Neural crest cell (in vitro differentiated cells): ENCODE data around the gene TMEM242. TPM values are rescaled to one million over a fixed set of nuclear protein-coding genes. Genes with fewer than 3 reads are reported as not detected.

Experiments used
- DNase-seq: peaks from one replicate; pipeline ENCODE4 v3.0.0; 2021; ENCODE audit warnings: low read depth, mixed read lengths, low spot score
- H3K27ac Mint-ChIP-seq: one replicate; pipeline ENCODE4 v1.8.0; 2021; ENCODE audit warnings: mild to moderate bottlenecking, mixed read lengths; ENCODE audit not compliant: unreplicated experiment
- H3K27me3 Mint-ChIP-seq: 2 replicates; pipeline ENCODE4 v1.8.0; 2021; ENCODE audit warnings: low read depth, mild to moderate bottlenecking, mixed read lengths
- H3K36me3 Mint-ChIP-seq: 2 replicates; pipeline ENCODE4 v1.8.0; 2021; ENCODE audit warnings: low read depth, mild to moderate bottlenecking, mixed read lengths
- H3K4me1 Mint-ChIP-seq: 2 replicates; pipeline ENCODE4 v1.8.0; 2021; ENCODE audit warnings: mixed read lengths
- H3K4me3 Mint-ChIP-seq: one replicate; pipeline ENCODE4 v1.8.0; 2021; ENCODE audit warnings: mild to moderate bottlenecking, mixed read lengths
- H3K9me3 Mint-ChIP-seq: 2 replicates; pipeline ENCODE4 v1.8.0; 2021; ENCODE audit warnings: mixed read lengths
- CTCF ChIP-seq: fragments of 200-600 bp; sonication (generic); conservative IDR thresholded peaks from 2 replicates; pipeline ENCODE4 v1.5.0; 2021; ENCODE audit warnings: antibody characterized with exemption, mild to moderate bottlenecking
- total RNA-seq: library from RNA; stranded (reverse); gene quantifications from 2 replicates; pipeline ENCODE4 v1.2.1, GENCODE V29; 2021

The TMEM242 gene
- total RNA-seq, 1 donor from 2014 or later, result 11.3 TPM

DNA sequence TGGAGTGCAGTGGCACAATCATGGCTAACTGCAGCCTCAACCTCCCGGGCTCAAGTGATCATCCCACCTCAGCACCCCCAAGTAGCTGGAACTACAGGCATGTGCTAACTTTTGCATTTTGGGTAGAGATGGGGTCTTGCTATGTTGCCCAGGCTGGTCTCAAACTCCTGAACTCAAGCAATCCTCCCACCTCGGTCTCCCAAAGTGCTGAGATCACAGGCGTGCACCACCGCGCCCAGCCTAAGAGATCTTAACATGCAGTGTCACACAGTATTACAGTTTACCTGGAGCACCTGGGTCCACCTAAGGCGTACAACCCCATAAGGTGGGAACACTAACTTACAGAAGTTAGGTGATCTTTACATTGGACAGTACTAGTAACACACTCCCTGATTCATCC is 29.5 kb downstream of the TMEM242 start:
- Mint-ChIP-seq H3K36me3 (peaks cover 6% of the 10 kb centered on the region), H3K9me3 (peaks cover 2% of the 10 kb centered on the region), H3K4me1 (no peaks in the 10 kb centered on the region), H3K27ac (no peak overlapping the region), H3K27me3 (no peaks in the 10 kb centered on the region), H3K4me3 (no peak overlapping the region)
- TF ChIP-seq CTCF, result no peak
- DNase-seq, result no peak

- no peak for TF ChIP-seq CTCF
- H3K4me1 Mint-ChIP-seq, result peaks cover 8% of the 10 kb centered on the region
- peaks cover 6% of the 10 kb centered on the region for H3K36me3 Mint-ChIP-seq
- no peak overlapping the region for H3K4me3 Mint-ChIP-seq
- no peak overlapping the region for H3K27ac Mint-ChIP-seq
- DNase-seq, result no peak
- H3K27me3 Mint-ChIP-seq, result no peaks in the 10 kb centered on the region
- peaks cover 2% of the 10 kb centered on the region for H3K9me3 Mint-ChIP-seq
These were observed 31.1 kb downstream of the TMEM242 start for GRCh38 chr6:157292202-157292601.

GRCh38 chr6:157291356-157291755 is 32.0 kb downstream of the TMEM242 start:
- H3K36me3 Mint-ChIP-seq, result peaks cover 6% of the 10 kb centered on the region

GRCh38 chr6:157290797-157291196 is 32.5 kb downstream of the TMEM242 start:
- no peak for DNase-seq
- Mint-ChIP-seq H3K27ac (no peak overlapping the region), H3K27me3 (no peaks in the 10 kb centered on the region), H3K36me3 (peaks cover 6% of the 10 kb centered on the region), H3K9me3 (peaks cover 2% of the 10 kb centered on the region), H3K4me1 (peaks cover 18% of the 10 kb centered on the region), H3K4me3 (no peak overlapping the region)
- TF ChIP-seq CTCF, result no peak

More at GRCh38 chr6:157291356-157291755, 32.0 kb downstream of the TMEM242 start:
- Mint-ChIP-seq H3K27ac (no peak overlapping the region), H3K9me3 (peaks cover 2% of the 10 kb centered on the region), H3K27me3 (no peaks in the 10 kb centered on the region), H3K4me3 (no peak overlapping the region), H3K4me1 (peaks cover 16% of the 10 kb centered on the region)
- DNase-seq, result no peak
- TF ChIP-seq CTCF, result no peak

DNA sequence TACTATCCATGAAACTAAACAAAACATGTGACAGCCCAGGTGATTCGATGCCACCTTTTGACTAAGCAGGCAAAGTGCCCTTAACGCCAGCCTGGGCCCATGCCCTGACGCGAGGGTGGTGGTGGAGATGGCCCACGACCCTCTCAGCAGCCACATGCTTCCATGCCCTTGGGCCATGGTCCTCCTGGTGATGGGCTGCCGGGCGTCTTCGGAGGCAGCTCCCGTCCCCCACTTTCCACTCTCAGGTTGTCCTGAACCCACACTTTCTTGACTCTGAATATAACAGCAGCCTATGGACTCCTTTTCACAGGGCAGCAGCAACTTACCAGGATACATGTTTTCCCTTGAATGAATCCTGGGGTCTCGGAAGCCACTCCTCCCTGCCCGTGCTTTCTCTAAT is 33.6 kb downstream of the TMEM242 start:
- no peak for DNase-seq
- peaks cover 2% of the 10 kb centered on the region for H3K9me3 Mint-ChIP-seq
- H3K27ac Mint-ChIP-seq, result no peak overlapping the region
- peaks cover 18% of the 10 kb centered on the region for H3K4me1 Mint-ChIP-seq
- H3K27me3 Mint-ChIP-seq, result no peaks in the 10 kb centered on the region
- H3K4me3 Mint-ChIP-seq, result no peak overlapping the region
- TF ChIP-seq CTCF, result no peak
- H3K36me3 Mint-ChIP-seq, result peaks cover 2% of the 10 kb centered on the region

GRCh38 chr6:157288575-157288974 is 34.7 kb downstream of the TMEM242 start:
- no peaks in the 10 kb centered on the region for H3K36me3 Mint-ChIP-seq
- TF ChIP-seq CTCF, result no peak

More at GRCh38 chr6:157288575-157288974, 34.7 kb downstream of the TMEM242 start:
- Mint-ChIP-seq H3K4me3 (no peak overlapping the region), H3K27ac (no peak overlapping the region), H3K27me3 (no peaks in the 10 kb centered on the region), H3K9me3 (no peaks in the 10 kb centered on the region), H3K4me1 (peaks cover 18% of the 10 kb centered on the region)
- no peak for DNase-seq
